HG03097 (cell line): ENCODE measurements around the gene ATF6.
"Not testable (repeated sequence)": the region's sequence is repeated elsewhere in the genome, so short reads cannot be mapped to it uniquely, and the experiment has no call there.

ENCODE experiments used
- ATAC-seq: cut with Tn5 transposase; IDR thresholded peaks from one replicate; pipeline ENCODE4 v1.9.1; 2021; ENCODE audit not compliant: unreplicated experiment, low FRiP score

ATF6 gene, protein sequence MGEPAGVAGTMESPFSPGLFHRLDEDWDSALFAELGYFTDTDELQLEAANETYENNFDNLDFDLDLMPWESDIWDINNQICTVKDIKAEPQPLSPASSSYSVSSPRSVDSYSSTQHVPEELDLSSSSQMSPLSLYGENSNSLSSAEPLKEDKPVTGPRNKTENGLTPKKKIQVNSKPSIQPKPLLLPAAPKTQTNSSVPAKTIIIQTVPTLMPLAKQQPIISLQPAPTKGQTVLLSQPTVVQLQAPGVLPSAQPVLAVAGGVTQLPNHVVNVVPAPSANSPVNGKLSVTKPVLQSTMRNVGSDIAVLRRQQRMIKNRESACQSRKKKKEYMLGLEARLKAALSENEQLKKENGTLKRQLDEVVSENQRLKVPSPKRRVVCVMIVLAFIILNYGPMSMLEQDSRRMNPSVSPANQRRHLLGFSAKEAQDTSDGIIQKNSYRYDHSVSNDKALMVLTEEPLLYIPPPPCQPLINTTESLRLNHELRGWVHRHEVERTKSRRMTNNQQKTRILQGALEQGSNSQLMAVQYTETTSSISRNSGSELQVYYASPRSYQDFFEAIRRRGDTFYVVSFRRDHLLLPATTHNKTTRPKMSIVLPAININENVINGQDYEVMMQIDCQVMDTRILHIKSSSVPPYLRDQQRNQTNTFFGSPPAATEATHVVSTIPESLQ

DNA sequence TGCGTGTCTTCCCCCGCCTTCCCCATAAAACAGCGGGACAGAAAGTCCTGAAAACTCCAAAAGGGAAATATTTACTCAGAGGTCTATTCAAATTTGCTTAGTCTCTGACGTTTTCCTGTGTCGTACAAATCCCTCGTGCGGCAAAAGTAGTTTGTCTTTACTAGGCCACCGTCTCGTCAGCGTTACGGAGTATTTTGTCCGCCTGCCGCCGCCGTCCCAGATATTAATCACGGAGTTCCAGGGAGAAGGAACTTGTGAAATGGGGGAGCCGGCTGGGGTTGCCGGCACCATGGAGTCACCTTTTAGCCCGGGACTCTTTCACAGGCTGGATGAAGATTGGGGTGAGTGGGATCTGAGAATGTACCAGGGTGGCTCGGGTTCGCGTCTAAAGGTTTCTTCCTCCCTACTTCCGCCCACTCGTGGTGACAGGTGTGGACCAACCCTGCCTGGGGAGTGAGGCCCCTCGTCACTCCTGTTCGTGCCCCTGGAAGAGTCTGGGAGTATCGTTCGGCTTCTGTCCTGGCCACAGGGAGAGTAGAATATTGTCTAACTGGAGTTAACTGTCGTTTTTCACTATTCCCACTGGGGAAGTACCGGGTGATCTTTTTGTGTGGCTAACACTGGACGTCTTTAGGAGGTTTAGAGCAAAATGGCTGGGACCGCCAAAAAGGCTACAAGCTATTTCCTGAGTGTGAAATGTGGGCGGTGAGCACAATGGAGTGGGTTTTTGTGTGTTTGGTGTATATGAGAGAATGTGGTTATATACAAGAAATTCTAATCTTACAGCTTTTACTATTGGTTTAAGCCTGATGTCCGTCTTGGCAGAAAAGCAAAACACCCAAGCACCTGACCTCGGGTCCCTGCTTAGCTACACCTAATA, at the start of gene ATF6:
Gene ATF6, plus strand, starts transcription at position 219 of the 880 bp plus-strand sequence. Its CDS starts 41 bp downstream, at position 260.
- ATAC-seq = peak; percentile 55

DNA sequence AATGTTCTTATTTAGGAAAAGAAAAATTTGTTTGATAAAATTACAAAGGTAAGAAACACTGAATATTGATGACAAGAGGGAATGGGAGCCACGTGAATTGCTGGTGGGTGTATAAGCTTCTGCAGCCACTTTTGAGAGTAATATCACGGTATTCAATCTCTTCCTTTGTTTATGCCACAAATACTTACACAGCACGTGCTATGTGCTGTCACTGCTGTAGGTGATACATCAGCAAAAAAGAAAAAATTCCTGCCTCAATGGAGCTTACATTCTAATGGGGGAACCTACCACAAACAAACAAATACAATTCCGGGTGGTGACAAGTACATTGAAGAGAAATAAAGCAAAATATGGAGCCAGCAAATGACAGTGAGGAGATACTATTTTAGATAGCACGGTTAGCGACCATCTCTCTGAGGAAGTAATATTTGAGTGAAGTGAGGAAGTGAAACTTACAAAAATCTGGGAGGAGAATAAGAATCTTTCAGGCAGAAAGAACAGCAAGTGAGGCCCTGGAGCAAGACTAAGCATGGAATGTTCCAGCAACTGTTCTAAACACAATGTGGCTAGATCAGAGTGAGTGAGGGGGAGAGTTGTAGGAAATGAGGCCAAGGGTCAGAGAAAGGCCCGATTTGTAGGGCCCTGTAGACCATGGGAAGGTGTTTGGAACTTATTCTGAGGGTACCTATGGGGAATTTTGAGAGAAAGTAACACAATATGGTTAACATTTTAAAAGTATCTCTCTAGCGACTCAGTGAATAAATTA, 47.4 kb upstream of the ATF6 start:
- ATAC-seq = peak; percentile 41

DNA sequence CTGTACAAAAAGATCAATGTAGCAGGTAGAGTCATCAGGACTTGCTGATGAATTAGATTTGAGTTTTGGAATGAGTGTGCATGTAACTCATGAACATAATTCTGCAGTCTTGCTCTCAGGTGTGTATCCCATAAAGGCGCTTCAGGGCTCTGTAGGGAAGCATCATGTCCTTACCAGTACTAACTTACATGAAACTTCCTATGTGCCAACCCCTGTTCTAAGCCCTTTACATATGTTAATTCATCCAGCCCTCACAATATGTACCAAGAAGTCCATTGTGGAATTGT, 46.9 kb upstream of the ATF6 start:
- peak; percentile 27 for ATAC-seq

DNA sequence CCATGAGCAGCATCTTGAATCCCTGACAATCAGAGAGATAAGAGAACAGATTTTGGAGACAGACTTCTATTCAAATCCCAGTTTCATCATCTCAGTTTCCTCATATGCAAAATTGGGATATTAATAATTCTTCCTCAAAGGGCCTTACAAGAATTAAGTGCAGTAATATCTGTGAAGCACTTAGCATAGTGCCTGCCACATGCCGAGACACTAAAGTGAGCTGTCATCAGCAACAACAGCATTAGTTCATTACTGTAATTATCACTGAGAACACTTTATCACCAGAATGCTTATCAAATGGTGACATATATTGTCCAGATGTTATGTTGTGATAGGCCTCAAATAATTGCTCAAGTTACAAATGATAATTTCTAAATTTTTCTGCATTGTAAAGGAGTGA, 45.7 kb upstream of the ATF6 start:
- no peak for ATAC-seq

DNA sequence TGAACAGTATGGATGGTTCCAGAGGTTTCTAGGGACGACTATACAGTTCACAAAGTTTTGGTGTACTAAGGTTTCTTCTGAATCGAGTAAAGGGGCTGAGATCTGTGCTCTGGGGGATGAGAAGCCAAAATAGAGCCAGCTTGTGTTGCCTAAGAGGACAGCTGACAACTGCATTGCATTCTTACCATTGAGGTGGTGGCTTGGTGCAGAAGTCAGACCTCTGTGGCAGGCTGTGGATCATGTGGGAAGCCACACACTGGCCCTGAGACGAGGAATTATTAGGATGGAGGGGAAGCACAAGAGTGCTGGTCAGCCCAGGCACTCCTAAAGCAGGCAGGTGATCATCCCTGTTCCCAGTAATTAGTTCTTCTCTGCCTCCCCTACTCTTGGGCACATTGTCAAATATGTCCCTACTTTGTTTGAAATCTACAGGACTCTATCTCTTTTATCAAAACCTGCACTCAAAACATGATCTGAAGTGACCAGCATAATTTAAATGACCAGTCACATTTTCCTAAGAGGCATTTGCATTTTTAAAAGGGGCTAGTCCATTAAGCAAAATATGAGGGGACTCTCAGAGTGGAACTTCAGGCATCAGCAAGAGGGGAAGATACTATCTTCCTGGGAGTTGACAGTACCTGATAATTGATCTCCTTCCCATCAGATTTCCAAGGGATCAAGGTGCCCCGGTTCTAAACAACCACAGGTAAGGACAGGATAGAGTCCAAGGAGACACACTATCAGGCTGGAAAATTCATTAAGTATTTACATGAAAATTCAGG, 45.0 kb upstream of the ATF6 start, which contains the start of gene FCRLB:
Gene FCRLB, plus strand, starts transcription at position 589 of the 782 bp plus-strand sequence. CDS start 1,129 bp downstream, outside the sequence.
- ATAC-seq = no peak

DNA sequence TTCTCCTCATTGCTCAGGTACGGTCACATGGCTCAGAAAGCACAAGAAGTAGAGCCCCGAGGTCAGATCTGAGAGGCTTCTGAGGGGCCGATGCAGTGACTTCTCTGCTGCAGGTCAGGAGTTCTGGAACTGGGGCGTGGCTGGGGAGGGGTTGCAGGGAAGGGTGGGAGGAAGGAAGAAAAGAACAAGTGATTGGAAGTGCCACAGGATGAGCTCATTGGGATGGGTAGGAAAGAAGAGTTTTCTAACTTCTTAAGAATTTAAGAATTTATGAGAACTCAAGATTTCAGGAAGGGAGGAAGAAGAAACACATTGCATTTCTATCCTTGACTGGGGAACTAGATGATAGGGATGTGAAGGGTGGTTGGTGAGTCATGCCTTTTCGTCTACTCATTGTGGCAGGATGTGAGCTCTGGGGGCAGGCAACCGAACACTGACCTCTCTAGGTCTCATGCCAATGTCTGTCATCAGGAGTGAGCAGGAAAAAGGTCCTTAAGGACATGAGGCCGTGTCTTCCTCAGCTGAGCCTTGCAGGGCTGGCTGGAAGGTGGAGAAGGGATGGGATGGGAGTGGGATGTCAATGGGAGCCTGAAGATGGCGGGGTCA, 44.3 kb upstream of the ATF6 start:
- no peak for ATAC-seq

DNA sequence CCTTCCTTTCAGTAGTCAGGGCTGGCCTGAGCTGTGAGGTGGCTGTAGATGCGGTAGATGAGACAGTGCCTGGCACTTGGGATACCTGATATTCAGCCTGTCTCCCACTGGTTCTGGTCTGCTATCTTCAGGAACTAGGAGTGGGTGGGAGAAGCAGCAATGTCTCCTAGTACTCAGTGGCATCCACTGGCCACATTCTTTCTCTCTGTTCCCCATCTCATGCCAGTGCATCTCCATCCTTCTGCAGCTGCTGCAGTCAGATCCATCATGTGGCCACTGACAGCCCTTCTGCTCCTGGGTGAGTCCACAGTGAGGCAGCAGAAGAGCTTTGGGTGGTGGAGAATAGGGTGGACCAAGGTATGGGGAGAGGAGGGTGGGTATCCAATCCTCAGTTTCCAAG, 43.7 kb upstream of the ATF6 start:
- ATAC-seq = no peak

DNA sequence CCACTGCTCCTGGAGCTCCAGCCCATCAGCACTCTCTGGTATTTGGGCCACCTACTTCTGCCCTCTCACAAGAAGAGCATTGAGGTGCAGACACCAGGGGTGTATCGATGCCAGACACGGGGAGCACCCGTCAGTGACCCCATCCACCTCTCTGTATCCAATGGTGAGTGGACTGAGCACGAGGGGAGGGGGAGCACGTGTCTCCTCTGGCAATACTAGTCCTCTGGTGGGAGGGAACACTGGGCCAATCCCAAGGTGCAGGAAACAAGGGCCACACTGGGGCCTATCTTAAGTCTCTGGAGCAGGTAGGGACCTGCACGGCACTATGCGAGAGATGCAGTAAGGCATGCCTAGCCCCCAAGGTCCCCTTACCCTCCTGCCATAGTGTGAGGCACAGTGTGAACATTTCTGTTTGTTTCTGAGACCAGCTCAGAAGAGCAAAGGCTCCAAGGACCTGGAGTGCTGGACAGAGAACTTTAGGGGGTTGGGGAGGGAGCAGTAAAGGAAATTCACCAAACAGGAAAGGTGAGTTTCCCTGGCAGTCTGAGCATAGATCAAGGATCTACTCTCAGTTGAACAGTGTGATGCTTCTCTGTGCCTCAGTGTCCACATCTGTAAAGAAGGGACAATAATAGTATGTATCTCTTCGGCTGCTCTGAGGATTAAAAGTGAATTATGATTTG, 42.5 kb upstream of the ATF6 start:
- ATAC-seq = no peak

DNA sequence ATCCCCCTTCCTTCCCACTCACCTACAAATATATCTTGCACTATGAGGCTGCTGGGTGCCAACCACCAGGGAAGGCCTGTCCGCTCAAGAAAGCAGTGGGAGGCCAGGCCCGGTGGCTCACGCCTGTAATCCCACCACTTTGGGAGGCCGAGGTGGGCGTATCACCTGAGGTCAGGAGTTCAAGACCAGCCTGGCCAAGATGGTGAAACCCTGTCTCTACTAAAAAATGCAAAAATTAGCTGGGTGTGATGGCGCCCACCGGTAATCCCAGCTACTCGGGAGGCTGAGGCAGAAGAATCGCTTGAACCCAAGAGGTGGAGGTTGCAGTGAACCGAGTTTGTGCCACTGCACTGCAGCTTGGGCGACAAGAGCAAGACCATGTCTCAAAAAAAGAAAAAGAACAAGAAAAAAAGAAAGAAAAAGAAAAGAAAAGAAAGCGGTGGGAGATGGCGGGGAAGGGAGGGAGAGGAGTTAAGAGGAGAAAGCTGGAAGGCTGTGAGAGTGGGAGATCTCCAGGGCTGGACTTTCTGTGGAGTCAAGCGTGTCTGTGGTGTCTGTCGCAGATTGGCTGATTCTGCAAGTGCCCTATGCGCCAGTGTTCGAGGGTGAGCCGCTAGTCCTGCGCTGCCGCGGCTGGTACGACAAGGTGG, 40.7 kb upstream of the ATF6 start:
- not testable (repeated sequence) for ATAC-seq

DNA sequence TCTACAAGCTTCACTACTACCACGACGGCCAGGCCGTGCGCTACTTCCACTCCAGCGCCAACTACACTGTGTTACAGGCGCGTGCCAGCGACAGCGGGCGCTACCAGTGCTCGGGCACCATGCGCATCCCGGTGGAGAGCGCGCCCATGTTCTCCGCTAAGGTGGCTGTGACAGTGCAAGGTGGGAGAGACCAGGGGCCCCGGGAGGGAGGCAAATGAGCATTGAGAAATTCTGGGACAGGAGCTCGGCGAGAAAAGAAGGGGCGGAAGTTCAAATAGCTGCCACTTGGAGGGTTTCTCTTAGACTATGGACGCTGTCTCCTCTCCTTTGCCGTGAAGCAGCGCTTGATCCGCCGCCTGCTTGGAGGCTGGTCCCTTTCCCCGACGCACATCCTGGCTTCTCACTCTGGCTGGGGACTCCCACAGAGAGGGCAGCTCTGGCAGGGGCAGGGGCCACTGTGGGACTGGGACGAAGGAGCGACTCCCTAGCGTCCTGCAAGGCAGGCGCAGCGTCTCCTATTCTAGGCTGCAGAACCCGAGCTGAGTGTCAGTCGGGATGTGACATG, 40.1 kb upstream of the ATF6 start:
- ATAC-seq = no peak

DNA sequence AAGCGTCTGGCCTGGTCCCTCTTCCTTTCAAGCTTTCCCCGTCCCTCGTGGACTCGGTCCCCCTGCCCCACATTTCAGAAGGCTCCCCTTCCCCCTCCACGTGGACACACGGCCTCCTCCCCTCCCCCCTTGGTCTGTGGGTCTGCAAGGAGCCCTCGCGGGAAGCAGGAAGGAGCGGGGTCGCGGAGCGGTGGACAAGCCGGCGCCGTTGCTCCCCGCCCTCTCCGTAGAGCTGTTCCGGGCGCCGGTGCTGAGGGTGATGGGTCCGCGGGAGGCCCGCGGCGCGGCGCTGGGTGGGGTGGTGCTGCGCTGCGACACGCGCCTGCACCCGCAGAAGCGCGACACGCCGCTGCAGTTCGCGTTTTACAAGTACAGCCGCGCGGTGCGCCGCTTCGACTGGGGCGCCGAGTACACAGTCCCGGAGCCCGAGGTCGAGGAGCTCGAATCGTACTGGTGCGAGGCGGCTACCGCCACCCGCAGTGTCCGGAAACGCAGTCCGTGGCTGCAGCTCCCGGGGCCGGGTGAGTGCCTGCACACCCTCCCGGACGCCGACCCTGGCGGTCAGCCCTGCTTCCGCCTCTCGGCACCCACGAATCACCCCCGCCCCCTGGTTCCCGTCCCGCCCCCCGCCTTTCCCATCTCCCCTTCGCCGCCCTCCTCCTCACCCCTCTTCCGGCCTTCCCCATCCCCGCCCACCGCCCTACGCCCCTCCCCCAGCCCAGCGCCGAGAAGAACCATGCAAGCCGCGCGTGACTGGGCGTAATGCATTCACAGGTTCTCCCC, 39.5 kb upstream of the ATF6 start:
- ATAC-seq = peak; percentile 40

DNA sequence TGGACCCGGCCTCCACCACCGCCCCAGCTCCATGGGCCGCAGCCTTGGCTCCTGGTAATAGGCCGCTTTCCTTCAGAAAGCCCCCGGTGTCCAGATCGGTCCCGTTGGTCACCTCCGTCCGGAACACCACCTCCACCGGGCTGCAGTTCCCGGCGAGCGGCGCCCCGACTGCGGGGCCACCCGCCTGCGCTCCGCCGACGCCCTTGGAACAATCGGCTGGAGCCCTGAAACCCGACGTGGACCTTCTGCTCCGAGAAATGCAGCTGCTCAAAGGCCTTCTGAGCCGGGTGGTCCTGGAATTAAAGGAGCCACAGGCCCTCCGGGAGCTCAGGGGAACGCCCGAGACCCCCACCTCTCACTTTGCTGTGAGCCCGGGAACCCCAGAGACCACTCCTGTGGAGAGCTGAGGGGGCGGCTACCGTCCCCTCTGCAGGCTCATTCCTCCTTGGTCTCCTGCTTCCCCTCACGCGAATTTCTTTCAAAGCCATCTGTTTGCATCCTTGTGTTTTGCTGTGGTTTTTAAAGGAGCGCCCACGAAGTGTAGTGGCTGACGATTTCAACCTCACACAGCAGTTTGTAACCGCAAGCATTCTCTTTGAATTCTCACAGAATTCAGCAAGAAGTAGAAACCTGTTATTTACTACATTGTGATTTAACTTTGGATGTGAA, 38.7 kb upstream of the ATF6 start:
- peak; percentile 10 for ATAC-seq

DNA sequence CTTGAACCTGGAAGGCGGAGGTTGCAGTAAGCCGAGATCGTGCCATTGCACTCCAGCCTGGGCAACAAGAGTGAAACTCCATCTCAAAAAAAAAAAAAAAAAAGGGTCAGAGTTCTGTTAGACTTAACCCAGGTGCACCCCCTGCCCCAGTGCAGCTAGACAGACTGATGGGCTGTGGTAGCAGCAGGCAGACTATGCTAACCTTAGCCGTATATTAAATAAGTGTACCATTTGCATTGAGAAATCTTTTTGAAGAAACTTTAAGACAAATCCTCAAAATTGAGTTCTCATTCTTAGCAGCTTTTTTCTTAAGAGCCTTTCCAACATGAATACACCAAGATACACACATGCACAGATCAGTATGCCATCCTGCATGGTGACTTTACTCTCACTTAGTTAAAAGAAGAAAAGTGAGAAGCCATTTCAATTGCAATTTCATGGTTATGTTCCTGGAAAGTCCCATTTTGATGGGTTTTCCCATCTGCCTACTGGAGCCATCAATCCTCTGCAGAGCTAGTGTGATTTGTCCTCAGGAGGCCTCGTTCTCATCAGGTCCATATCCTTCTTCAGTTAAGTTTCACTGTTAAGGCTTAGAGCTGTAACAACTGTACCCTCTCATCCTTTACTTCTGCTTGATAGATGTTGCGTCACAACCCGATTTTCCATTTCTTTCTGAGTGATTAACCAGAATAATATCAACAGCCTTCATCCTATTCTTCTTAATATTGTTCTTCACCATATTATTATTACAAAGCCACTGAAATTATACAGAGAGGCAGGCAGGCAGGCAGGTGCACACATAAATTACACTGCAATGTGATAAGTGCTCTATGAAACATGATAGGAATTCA, 37.5 kb upstream of the ATF6 start:
- ATAC-seq = no peak

DNA sequence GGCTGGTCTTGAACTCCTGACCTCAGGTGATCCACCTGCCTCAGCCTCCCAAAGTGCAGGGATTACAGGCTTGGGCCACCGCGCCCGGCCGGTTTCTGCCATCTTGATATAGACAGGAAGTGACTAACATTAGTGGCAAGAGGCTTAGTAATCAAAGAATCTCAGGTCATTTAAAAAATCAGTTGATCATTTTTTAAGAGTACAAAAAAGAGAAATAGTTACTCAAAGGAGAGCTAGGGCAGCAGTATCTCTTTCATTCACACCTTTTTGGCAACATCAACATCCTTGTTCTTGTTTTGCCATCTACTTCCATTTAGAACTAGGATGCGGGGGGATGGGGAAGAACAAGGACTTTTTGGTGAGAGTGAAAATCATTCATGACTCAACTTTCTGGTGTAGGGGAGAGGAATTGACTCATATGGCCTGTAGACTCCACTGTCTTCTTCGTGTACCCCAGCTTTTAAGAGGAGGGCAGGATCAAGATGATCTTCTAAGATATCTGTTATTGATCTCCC, 36.0 kb upstream of the ATF6 start:
- no peak for ATAC-seq

DNA sequence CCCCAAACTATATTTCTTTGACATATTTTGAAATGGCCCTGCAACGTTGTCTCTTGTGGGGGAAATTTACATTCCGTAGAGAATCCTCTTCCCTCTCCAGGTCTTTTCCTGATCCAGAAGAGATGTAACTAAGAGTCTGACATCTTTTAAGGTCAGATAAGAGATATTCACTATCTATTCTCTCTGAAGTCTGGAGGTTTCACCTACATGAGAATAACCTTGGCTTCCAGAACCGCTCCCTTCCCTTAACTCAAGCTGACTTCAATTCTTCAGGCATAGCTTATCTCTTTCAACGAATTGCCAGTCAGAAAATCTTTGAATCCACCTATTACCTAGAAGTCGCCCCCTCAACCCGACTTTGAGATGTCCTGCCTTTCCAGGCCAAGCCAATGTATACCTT, 34.9 kb upstream of the ATF6 start:
- ATAC-seq = no peak
